Keratinocyte (primary cell): ENCODE measurements around the gene DENND1A.

Source experiments
- EZH2 ChIP-seq: IDR thresholded peaks from one replicate; pipeline ENCODE4 v1.6.1; 2012; ENCODE audit warnings: inconsistent platforms, mild to moderate bottlenecking, low read length, moderate library complexity
- TF ChIP-seq, protein P1 (sequence below), 3 experiments: IDR thresholded peaks in 1 of 3; conservative IDR thresholded peaks in 1 of 3; optimal IDR thresholded peaks in 1 of 3; 2 replicates in 2 of 3; 3 replicates in 1 of 3; pipeline versions ENCODE3 to v1.5.1; 2011; ENCODE audit warnings: low read length in 3 of 3, mild to moderate bottlenecking in 3 of 3, moderate library complexity in 2 of 3, control low read depth in 1 of 3, inconsistent platforms in 1 of 3; ENCODE audit not compliant: insufficient read depth in 2 of 3; ENCODE audit errors: extremely low read depth in 1 of 3

DNA sequence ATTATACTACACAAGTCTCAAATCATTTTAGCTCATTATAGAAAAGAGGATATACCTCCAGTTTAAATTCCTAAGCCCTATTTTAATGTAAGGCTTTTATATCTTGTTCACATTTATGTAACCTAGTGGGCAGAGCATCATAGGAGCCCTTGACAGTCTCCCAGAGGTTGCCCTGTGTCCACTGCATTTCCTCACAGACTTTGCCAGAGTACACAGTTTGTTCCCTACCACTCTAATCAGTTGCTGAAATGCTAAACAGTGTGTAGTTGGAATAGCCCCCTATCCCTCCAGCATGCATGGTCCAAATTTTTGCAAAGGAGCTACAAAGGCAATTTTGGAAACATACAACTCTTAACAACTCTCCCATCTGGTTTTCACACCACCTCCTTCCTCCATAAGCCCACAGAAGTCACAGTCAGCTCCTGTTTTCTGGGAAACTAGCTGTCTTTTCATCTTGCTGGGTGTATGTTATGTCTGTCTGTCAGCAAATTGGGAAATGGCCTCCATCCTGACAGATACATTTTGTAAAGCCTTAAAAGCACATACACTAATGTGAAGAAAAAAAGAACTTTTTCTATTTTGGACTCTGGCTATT is 212.2 kb downstream of the DENND1A start:
- no peak for TF ChIP-seq EZH2
- TF ChIP-seq, protein P1, sequence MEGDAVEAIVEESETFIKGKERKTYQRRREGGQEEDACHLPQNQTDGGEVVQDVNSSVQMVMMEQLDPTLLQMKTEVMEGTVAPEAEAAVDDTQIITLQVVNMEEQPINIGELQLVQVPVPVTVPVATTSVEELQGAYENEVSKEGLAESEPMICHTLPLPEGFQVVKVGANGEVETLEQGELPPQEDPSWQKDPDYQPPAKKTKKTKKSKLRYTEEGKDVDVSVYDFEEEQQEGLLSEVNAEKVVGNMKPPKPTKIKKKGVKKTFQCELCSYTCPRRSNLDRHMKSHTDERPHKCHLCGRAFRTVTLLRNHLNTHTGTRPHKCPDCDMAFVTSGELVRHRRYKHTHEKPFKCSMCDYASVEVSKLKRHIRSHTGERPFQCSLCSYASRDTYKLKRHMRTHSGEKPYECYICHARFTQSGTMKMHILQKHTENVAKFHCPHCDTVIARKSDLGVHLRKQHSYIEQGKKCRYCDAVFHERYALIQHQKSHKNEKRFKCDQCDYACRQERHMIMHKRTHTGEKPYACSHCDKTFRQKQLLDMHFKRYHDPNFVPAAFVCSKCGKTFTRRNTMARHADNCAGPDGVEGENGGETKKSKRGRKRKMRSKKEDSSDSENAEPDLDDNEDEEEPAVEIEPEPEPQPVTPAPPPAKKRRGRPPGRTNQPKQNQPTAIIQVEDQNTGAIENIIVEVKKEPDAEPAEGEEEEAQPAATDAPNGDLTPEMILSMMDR (optimal IDR thresholded peaks at IDR 0.05 in 1 of 3, IDR thresholded peaks at IDR 0.05 in 1 of 3, conservative IDR thresholded peaks at IDR 0.05 in 1 of 3; ENCODE audit: extremely low read depth in 1 of 3, insufficient read depth in 2 of 3, low read length in 3 of 3) = no peak
